WTC11 (cell line): Measurements from ENCODE around the gene PRSS38. TPM values are rescaled to one million over a fixed set of nuclear protein-coding genes. Genes with fewer than 3 reads are reported as not detected.

ENCODE experiments used
- AR ChIP-seq: fragments of 250-450 bp; sonication (Bioruptor Pico); IDR thresholded peaks from 2 replicates; pipeline ENCODE4 v1.9.0; 2021; ENCODE audit warnings: mild to moderate bottlenecking
- ATF1 ChIP-seq: sonication (generic); formaldehyde crosslinking; IDR thresholded peaks from 2 replicates; pipeline ENCODE4 v1.8.1; 2023; ENCODE audit warnings: mild to moderate bottlenecking, moderate library complexity, missing genetic modification reagents
- ELF4 ChIP-seq: sonication (generic); formaldehyde crosslinking; IDR thresholded peaks from 2 replicates; pipeline ENCODE4 v1.8.1; 2022; ENCODE audit warnings: low read depth, mild to moderate bottlenecking, moderate library complexity, missing genetic modification reagents
- ERG ChIP-seq: fragments of 250-450 bp; sonication (Bioruptor Pico); IDR thresholded peaks from 2 replicates; pipeline ENCODE4 v1.8.0; 2021; ENCODE audit warnings: mild to moderate bottlenecking
- FOXK1 ChIP-seq: sonication (generic); formaldehyde crosslinking; IDR thresholded peaks from 2 replicates; pipeline ENCODE4 v1.8.0; 2022; ENCODE audit warnings: mild to moderate bottlenecking, moderate library complexity, missing genetic modification reagents
- FOXP1 ChIP-seq: sonication (generic); formaldehyde crosslinking; IDR thresholded peaks from 2 replicates; pipeline ENCODE4 v1.8.0; 2022; ENCODE audit warnings: missing genetic modification reagents, mild to moderate bottlenecking, moderate library complexity, borderline replicate concordance
- GRHL2 ChIP-seq: fragments of 250-450 bp; sonication (Bioruptor Pico); IDR thresholded peaks from 2 replicates; pipeline ENCODE4 v1.8.0; 2022; ENCODE audit warnings: mild to moderate bottlenecking, moderate library complexity; ENCODE audit not compliant: insufficient replicate concordance, severe bottlenecking
- KAT7 ChIP-seq: sonication (generic); formaldehyde crosslinking; IDR thresholded peaks from 2 replicates; pipeline ENCODE4 v1.8.1; 2023; ENCODE audit warnings: missing genetic modification reagents, mild to moderate bottlenecking, borderline replicate concordance
- MAX ChIP-seq: sonication (generic); formaldehyde crosslinking; IDR thresholded peaks from 2 replicates; pipeline ENCODE4 v1.8.0; 2022; ENCODE audit warnings: mild to moderate bottlenecking, missing genetic modification reagents
- NFYB ChIP-seq: sonication (generic); formaldehyde crosslinking; conservative IDR thresholded peaks from 2 replicates; pipeline ENCODE4 v1.8.0; 2022; ENCODE audit warnings: low read depth, missing genetic modification reagents
- NR3C1 ChIP-seq: sonication (generic); formaldehyde crosslinking; conservative IDR thresholded peaks from 2 replicates; pipeline ENCODE4 v1.8.1; 2023; ENCODE audit warnings: low read depth, mild to moderate bottlenecking, missing genetic modification reagents
- RELA ChIP-seq: sonication (generic); formaldehyde crosslinking; IDR thresholded peaks from 2 replicates; pipeline ENCODE4 v1.8.1; 2022; ENCODE audit warnings: missing genetic modification reagents, mild to moderate bottlenecking, borderline replicate concordance
- SOX15 ChIP-seq: fragments of 250-450 bp; sonication (Bioruptor Pico); IDR thresholded peaks from 2 replicates; pipeline ENCODE4 v1.9.0; 2021; ENCODE audit warnings: mild to moderate bottlenecking
- USF1 ChIP-seq: sonication (generic); formaldehyde crosslinking; IDR thresholded peaks from 2 replicates; pipeline ENCODE4 v1.8.0; 2022; ENCODE audit warnings: mild to moderate bottlenecking, missing genetic modification reagents
- ZNF425 ChIP-seq: fragments of 250-450 bp; sonication (Bioruptor Pico); conservative IDR thresholded peaks from 2 replicates; pipeline ENCODE4 v1.9.0; 2021; ENCODE audit warnings: mild to moderate bottlenecking
- ZNF671 ChIP-seq: fragments of 250-450 bp; sonication (Bioruptor Pico); IDR thresholded peaks from 2 replicates; pipeline ENCODE4 v1.8.0; 2021; ENCODE audit warnings: mild to moderate bottlenecking
- total RNA-seq: library from RNA; stranded (reverse); gene quantifications from 3 replicates; pipeline ENCODE4 v1.2.3, GENCODE V29; 2021
- TF ChIP-seq, protein P1 (sequence below): sonication (generic); formaldehyde crosslinking; IDR thresholded peaks from 2 replicates; pipeline ENCODE4 v1.8.0; 2023; ENCODE audit warnings: missing genetic modification reagents, mild to moderate bottlenecking, borderline replicate concordance
- TF ChIP-seq, protein P2 (sequence below): sonication (generic); formaldehyde crosslinking; IDR thresholded peaks from 2 replicates; pipeline ENCODE4 v1.8.1; 2023; ENCODE audit warnings: mild to moderate bottlenecking, moderate library complexity, missing genetic modification reagents
- TF ChIP-seq, protein P3 (sequence below): sonication (generic); formaldehyde crosslinking; conservative IDR thresholded peaks from 2 replicates; pipeline ENCODE4 v1.8.1; 2022; ENCODE audit warnings: mild to moderate bottlenecking, missing genetic modification reagents
- TF ChIP-seq, protein P4 (sequence below): sonication (generic); formaldehyde crosslinking; IDR thresholded peaks from 2 replicates; pipeline ENCODE4 v1.8.1; 2023; ENCODE audit warnings: mild to moderate bottlenecking, missing genetic modification reagents, moderate library complexity
- TF ChIP-seq, protein P5 (sequence below): sonication (generic); formaldehyde crosslinking; IDR thresholded peaks from 2 replicates; pipeline ENCODE4 v1.8.1; 2023; ENCODE audit warnings: mild to moderate bottlenecking, missing genetic modification reagents

Gene PRSS38
- total RNA-seq, 1 experiment from 2014 or later, result not detected

GRCh38 chr1:227788271-227789083 is 27.0 kb upstream of the PRSS38 start (continued):
- TF ChIP-seq ZNF671 (no peak), MAX (0 out of 2 replicates have a peak, but pooled peaks have one; percentile 4), KAT7 (no peak), ELF4 (CRISPR knock-in tag) (no peak), NFYB (CRISPR knock-in tag) (no peak), FOXP1 (peak; percentile 27; the same call in 1 of the 2 replicates), FOXK1 (no peak), ATF1 (no peak), AR (CRISPR knock-in tag) (no peak), ERG (CRISPR knock-in tag) (no peak), GRHL2 (no peak), RELA (CRISPR knock-in tag) (no peak), USF1 (CRISPR knock-in tag) (no peak), SOX15 (CRISPR knock-in tag) (no peak), NR3C1 (no peak), ZNF425 (CRISPR knock-in tag) (no peak)
- TF ChIP-seq, protein P1, sequence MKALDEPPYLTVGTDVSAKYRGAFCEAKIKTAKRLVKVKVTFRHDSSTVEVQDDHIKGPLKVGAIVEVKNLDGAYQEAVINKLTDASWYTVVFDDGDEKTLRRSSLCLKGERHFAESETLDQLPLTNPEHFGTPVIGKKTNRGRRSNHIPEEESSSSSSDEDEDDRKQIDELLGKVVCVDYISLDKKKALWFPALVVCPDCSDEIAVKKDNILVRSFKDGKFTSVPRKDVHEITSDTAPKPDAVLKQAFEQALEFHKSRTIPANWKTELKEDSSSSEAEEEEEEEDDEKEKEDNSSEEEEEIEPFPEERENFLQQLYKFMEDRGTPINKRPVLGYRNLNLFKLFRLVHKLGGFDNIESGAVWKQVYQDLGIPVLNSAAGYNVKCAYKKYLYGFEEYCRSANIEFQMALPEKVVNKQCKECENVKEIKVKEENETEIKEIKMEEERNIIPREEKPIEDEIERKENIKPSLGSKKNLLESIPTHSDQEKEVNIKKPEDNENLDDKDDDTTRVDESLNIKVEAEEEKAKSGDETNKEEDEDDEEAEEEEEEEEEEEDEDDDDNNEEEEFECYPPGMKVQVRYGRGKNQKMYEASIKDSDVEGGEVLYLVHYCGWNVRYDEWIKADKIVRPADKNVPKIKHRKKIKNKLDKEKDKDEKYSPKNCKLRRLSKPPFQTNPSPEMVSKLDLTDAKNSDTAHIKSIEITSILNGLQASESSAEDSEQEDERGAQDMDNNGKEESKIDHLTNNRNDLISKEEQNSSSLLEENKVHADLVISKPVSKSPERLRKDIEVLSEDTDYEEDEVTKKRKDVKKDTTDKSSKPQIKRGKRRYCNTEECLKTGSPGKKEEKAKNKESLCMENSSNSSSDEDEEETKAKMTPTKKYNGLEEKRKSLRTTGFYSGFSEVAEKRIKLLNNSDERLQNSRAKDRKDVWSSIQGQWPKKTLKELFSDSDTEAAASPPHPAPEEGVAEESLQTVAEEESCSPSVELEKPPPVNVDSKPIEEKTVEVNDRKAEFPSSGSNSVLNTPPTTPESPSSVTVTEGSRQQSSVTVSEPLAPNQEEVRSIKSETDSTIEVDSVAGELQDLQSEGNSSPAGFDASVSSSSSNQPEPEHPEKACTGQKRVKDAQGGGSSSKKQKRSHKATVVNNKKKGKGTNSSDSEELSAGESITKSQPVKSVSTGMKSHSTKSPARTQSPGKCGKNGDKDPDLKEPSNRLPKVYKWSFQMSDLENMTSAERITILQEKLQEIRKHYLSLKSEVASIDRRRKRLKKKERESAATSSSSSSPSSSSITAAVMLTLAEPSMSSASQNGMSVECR (CRISPR knock-in tag), result no peak
- TF ChIP-seq, protein P2, sequence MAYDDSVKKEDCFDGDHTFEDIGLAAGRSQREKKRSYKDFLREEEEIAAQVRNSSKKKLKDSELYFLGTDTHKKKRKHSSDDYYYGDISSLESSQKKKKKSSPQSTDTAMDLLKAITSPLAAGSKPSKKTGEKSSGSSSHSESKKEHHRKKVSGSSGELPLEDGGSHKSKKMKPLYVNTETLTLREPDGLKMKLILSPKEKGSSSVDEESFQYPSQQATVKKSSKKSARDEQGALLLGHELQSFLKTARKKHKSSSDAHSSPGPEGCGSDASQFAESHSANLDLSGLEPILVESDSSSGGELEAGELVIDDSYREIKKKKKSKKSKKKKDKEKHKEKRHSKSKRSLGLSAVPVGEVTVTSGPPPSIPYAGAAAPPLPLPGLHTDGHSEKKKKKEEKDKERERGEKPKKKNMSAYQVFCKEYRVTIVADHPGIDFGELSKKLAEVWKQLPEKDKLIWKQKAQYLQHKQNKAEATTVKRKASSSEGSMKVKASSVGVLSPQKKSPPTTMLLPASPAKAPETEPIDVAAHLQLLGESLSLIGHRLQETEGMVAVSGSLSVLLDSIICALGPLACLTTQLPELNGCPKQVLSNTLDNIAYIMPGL (CRISPR knock-in tag), result no peak
- TF ChIP-seq, protein P3, sequence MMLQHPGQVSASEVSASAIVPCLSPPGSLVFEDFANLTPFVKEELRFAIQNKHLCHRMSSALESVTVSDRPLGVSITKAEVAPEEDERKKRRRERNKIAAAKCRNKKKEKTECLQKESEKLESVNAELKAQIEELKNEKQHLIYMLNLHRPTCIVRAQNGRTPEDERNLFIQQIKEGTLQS, result no peak
- TF ChIP-seq, protein P4, sequence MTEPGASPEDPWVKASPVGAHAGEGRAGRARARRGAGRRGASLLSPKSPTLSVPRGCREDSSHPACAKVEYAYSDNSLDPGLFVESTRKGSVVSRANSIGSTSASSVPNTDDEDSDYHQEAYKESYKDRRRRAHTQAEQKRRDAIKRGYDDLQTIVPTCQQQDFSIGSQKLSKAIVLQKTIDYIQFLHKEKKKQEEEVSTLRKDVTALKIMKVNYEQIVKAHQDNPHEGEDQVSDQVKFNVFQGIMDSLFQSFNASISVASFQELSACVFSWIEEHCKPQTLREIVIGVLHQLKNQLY, result no peak
- TF ChIP-seq, protein P5, sequence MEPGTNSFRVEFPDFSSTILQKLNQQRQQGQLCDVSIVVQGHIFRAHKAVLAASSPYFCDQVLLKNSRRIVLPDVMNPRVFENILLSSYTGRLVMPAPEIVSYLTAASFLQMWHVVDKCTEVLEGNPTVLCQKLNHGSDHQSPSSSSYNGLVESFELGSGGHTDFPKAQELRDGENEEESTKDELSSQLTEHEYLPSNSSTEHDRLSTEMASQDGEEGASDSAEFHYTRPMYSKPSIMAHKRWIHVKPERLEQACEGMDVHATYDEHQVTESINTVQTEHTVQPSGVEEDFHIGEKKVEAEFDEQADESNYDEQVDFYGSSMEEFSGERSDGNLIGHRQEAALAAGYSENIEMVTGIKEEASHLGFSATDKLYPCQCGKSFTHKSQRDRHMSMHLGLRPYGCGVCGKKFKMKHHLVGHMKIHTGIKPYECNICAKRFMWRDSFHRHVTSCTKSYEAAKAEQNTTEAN (CRISPR knock-in tag), result 0 out of 2 replicates have a peak, but pooled peaks have one; percentile 29
